ENCODE data around the gene RILPL2. TPM values are rescaled to one million over a fixed set of nuclear protein-coding genes. Genes with fewer than 3 reads are reported as not detected.
"Not testable (repeated sequence)": the region's sequence is repeated elsewhere in the genome, so short reads cannot be mapped to it uniquely, and the experiment has no call there.

The RILPL2 gene
- total RNA-seq = 3.9 TPM
- 7.8 TPM for polyA plus RNA-seq
- long read RNA-seq, donor 1 = 0 reads
- long read RNA-seq, donor 2 = 0 reads
- long read RNA-seq, donor 3, full-length matches to known transcripts = 19 of 34 reads
- long read RNA-seq, donor 3, partial matches to known transcripts = 6 of 34 reads
- long read RNA-seq, donor 3, other reads (novel, unspliced or antisense) = 9 of 34 reads
- long read RNA-seq, donor 4, full-length matches to known transcripts = 3 of 3 reads
- long read RNA-seq, donor 4, partial matches to known transcripts = 0 of 3 reads
- long read RNA-seq, donor 4, other reads (novel, unspliced or antisense) = 0 of 3 reads
- long read RNA-seq, donor 5, full-length matches to known transcripts = 19 of 19 reads
- long read RNA-seq, donor 5, partial matches to known transcripts = 0 of 19 reads
- long read RNA-seq, donor 5, other reads (novel, unspliced or antisense) = 0 of 19 reads
- long read RNA-seq, donor 6, full-length matches to known transcripts = 7 of 7 reads
- long read RNA-seq, donor 6, partial matches to known transcripts = 0 of 7 reads
- long read RNA-seq, donor 6, other reads (novel, unspliced or antisense) = 0 of 7 reads
- long read RNA-seq, donor 7, full-length matches to known transcripts = 6 of 6 reads
- long read RNA-seq, donor 7, partial matches to known transcripts = 0 of 6 reads
- long read RNA-seq, donor 7, other reads (novel, unspliced or antisense) = 0 of 6 reads
- long read RNA-seq, donor 8, full-length matches to known transcripts = 5 of 5 reads
- long read RNA-seq, donor 8, partial matches to known transcripts = 0 of 5 reads
- long read RNA-seq, donor 8, other reads (novel, unspliced or antisense) = 0 of 5 reads
- long read RNA-seq, donor 9, full-length matches to known transcripts = 8 of 8 reads
- long read RNA-seq, donor 9, partial matches to known transcripts = 0 of 8 reads
- long read RNA-seq, donor 9, other reads (novel, unspliced or antisense) = 0 of 8 reads
- long read RNA-seq, donor 10, full-length matches to known transcripts = 15 of 31 reads
- long read RNA-seq, donor 10, partial matches to known transcripts = 0 of 31 reads
- long read RNA-seq, donor 10, other reads (novel, unspliced or antisense) = 16 of 31 reads

GRCh38 chr12:123436017-123436964, at the start of gene RILPL2:
TSS of gene RILPL2 (minus strand) at chr12:123436684. CDS start at chr12:123436420, 264 bp downstream.
- Histone ChIP-seq H3K9me3 (ENCODE audit: control insufficient read depth in 2 of 2, insufficient read depth in 1 of 2, low read length in 1 of 2) (peaks cover 0 to 4% of the 10 kb centered on the region in 2 donors), H3K4me1 (ENCODE audit: control insufficient read depth in 2 of 2, insufficient read depth in 2 of 2, low read length in 2 of 2) (peaks cover 14 to 19% of the 10 kb centered on the region in 2 donors), H3K27me3 (ENCODE audit: control insufficient read depth in 2 of 2, insufficient read depth in 1 of 2, low read length in 1 of 2) (no peaks in the 10 kb centered on the region), H3K27ac (ENCODE audit: low read depth in 1 of 2, low read length in 1 of 2) (peak within 1 kb of the TSS; percentile 58 to 82), H3K36me3 (ENCODE audit: control insufficient read depth in 2 of 2, insufficient read depth in 2 of 2, low read length in 1 of 2) (no peaks in the 10 kb centered on the region), H3K4me3 (ENCODE audit: low read length in 2 of 2) (peak within 1 kb of the TSS; percentile 69 to 93)
- DNase-seq (ENCODE audit: low read depth in 6 of 9, low spot score in 9 of 9) = peak in 7 of 9 donors; percentile 70 to 87 (median 78)
- under 1% methylated on average over 69 of the region's 69 CpGs for WGBS

GRCh38 chr12:123485756-123486155, 49.3 kb upstream of the RILPL2 start:
- Histone ChIP-seq H3K9me3 (ENCODE audit: control insufficient read depth in 2 of 2, insufficient read depth in 1 of 2, low read length in 1 of 2) (no peaks in the 10 kb centered on the region), H3K27me3 (ENCODE audit: control insufficient read depth in 2 of 2, insufficient read depth in 1 of 2, low read length in 1 of 2) (no peaks in the 10 kb centered on the region), H3K4me3 (ENCODE audit: low read length in 2 of 2) (no peak overlapping the region), H3K27ac (ENCODE audit: low read depth in 1 of 2, low read length in 1 of 2) (no peak overlapping the region), H3K36me3 (ENCODE audit: control insufficient read depth in 2 of 2, insufficient read depth in 2 of 2, low read length in 1 of 2) (no peaks in the 10 kb centered on the region), H3K4me1 (ENCODE audit: control insufficient read depth in 2 of 2, insufficient read depth in 2 of 2, low read length in 2 of 2) (peaks cover 12 to 22% of the 10 kb centered on the region in 2 donors)
- DNase-seq (ENCODE audit: low read depth in 6 of 9, low spot score in 9 of 9) = no peak
- 93% methylated on average over 14 of the region's 14 CpGs for WGBS

GRCh38 chr12:123483602-123484248, 47.2 kb upstream of the RILPL2 start:
- Histone ChIP-seq H3K27ac (ENCODE audit: low read depth in 1 of 2, low read length in 1 of 2) (no peak overlapping the region), H3K9me3 (ENCODE audit: control insufficient read depth in 2 of 2, insufficient read depth in 1 of 2, low read length in 1 of 2) (no peaks in the 10 kb centered on the region), H3K36me3 (ENCODE audit: control insufficient read depth in 2 of 2, insufficient read depth in 2 of 2, low read length in 1 of 2) (no peaks in the 10 kb centered on the region), H3K4me1 (ENCODE audit: control insufficient read depth in 2 of 2, insufficient read depth in 2 of 2, low read length in 2 of 2) (peaks cover 12 to 22% of the 10 kb centered on the region in 2 donors), H3K4me3 (ENCODE audit: low read length in 2 of 2) (no peak overlapping the region), H3K27me3 (ENCODE audit: control insufficient read depth in 2 of 2, insufficient read depth in 1 of 2, low read length in 1 of 2) (no peaks in the 10 kb centered on the region)
- 20% methylated on average over 18 of the region's 18 CpGs for WGBS
- DNase-seq (ENCODE audit: low read depth in 6 of 9, low spot score in 9 of 9) = peak in 6 of 9 donors; percentile 10 to 64 (median 36)

- Histone ChIP-seq H3K27me3 (ENCODE audit: control insufficient read depth in 2 of 2, insufficient read depth in 1 of 2, low read length in 1 of 2) (no peaks in the 10 kb centered on the region), H3K4me1 (ENCODE audit: control insufficient read depth in 2 of 2, insufficient read depth in 2 of 2, low read length in 2 of 2) (peaks cover 12 to 22% of the 10 kb centered on the region in 2 donors), H3K36me3 (ENCODE audit: control insufficient read depth in 2 of 2, insufficient read depth in 2 of 2, low read length in 1 of 2) (no peaks in the 10 kb centered on the region), H3K27ac (ENCODE audit: low read depth in 1 of 2, low read length in 1 of 2) (peak overlapping the region in 1 of 2 donors; percentile 2), H3K4me3 (ENCODE audit: low read length in 2 of 2) (no peak overlapping the region), H3K9me3 (ENCODE audit: control insufficient read depth in 2 of 2, insufficient read depth in 1 of 2, low read length in 1 of 2) (no peaks in the 10 kb centered on the region)
- WGBS = 92% methylated on average over 6 of the region's 6 CpGs
- DNase-seq (ENCODE audit: low read depth in 6 of 9, low spot score in 9 of 9) = peak in 2 of 9 donors; percentile 8 to 11
Measured at GRCh38 chr12:123482876-123483275, 46.4 kb upstream of the RILPL2 start.

GRCh38 chr12:123481251-123481650, 44.8 kb upstream of the RILPL2 start:
- H3K9me3 ChIP-seq (ENCODE audit: control insufficient read depth in 2 of 2, insufficient read depth in 1 of 2, low read length in 1 of 2); H3K27me3 ChIP-seq (ENCODE audit: control insufficient read depth in 2 of 2, insufficient read depth in 1 of 2, low read length in 1 of 2); H3K36me3 ChIP-seq (ENCODE audit: control insufficient read depth in 2 of 2, insufficient read depth in 2 of 2, low read length in 1 of 2); DNase-seq (ENCODE audit: low read depth in 6 of 9, low spot score in 9 of 9); H3K4me3 ChIP-seq (ENCODE audit: low read length in 2 of 2); H3K27ac ChIP-seq (ENCODE audit: low read depth in 1 of 2, low read length in 1 of 2): not testable (repeated sequence)
- WGBS = 98% methylated on average over 5 of the region's 5 CpGs
- peaks cover 12 to 22% of the 10 kb centered on the region in 2 donors for H3K4me1 ChIP-seq (ENCODE audit: control insufficient read depth in 2 of 2, insufficient read depth in 2 of 2, low read length in 2 of 2)

GRCh38 chr12:123479442-123480180, 43.1 kb upstream of the RILPL2 start:
- H3K4me3 ChIP-seq (ENCODE audit: low read length in 2 of 2) = no peak overlapping the region
- no peak overlapping the region for H3K27ac ChIP-seq (ENCODE audit: low read depth in 1 of 2, low read length in 1 of 2)
- WGBS = 92% methylated on average over 14 of the region's 14 CpGs
- DNase-seq (ENCODE audit: low read depth in 6 of 9, low spot score in 9 of 9) = no peak
- H3K27me3 ChIP-seq (ENCODE audit: control insufficient read depth in 2 of 2, insufficient read depth in 1 of 2, low read length in 1 of 2) = no peaks in the 10 kb centered on the region
- H3K4me1 ChIP-seq (ENCODE audit: control insufficient read depth in 2 of 2, insufficient read depth in 2 of 2, low read length in 2 of 2) = peaks cover 12 to 20% of the 10 kb centered on the region in 2 donors
- no peaks in the 10 kb centered on the region for H3K9me3 ChIP-seq (ENCODE audit: control insufficient read depth in 2 of 2, insufficient read depth in 1 of 2, low read length in 1 of 2)
- no peaks in the 10 kb centered on the region for H3K36me3 ChIP-seq (ENCODE audit: control insufficient read depth in 2 of 2, insufficient read depth in 2 of 2, low read length in 1 of 2)

- Histone ChIP-seq H3K36me3 (ENCODE audit: control insufficient read depth in 2 of 2, insufficient read depth in 2 of 2, low read length in 1 of 2) (no peaks in the 10 kb centered on the region), H3K4me3 (ENCODE audit: low read length in 2 of 2) (no peak overlapping the region), H3K27ac (ENCODE audit: low read depth in 1 of 2, low read length in 1 of 2) (no peak overlapping the region), H3K9me3 (ENCODE audit: control insufficient read depth in 2 of 2, insufficient read depth in 1 of 2, low read length in 1 of 2) (no peaks in the 10 kb centered on the region), H3K4me1 (ENCODE audit: control insufficient read depth in 2 of 2, insufficient read depth in 2 of 2, low read length in 2 of 2) (peaks cover 4 to 14% of the 10 kb centered on the region in 2 donors), H3K27me3 (ENCODE audit: control insufficient read depth in 2 of 2, insufficient read depth in 1 of 2, low read length in 1 of 2) (no peaks in the 10 kb centered on the region)
- no peak for DNase-seq (ENCODE audit: low read depth in 6 of 9, low spot score in 9 of 9)
- 96% methylated on average over 10 of the region's 10 CpGs for WGBS
Measured at GRCh38 chr12:123478762-123479161, 42.3 kb upstream of the RILPL2 start.
